MM.1S (cell line): Measurements from ENCODE around the gene UBE2E2.
A peak's percentile ranks its signal among the peaks of the same experiment; 100 is the strongest.

Source experiments
- DNase-seq: peaks from one replicate; pipeline ENCODE4 v3.0.0-alpha.2; 2015
- H2AFZ ChIP-seq: fragments of 300-600 bp; sonication (generic); 2 replicates; pipeline ENCODE4 v1.6.0; 2016; ENCODE audit warnings: antibody characterized with exemption, low read length
- H3F3A ChIP-seq: fragments of 300-600 bp; sonication (generic); 2 replicates; pipeline ENCODE4 v1.6.1; 2016; ENCODE audit warnings: mild to moderate bottlenecking, antibody characterized with exemption, low read length, moderate library complexity, mixed read lengths; ENCODE audit not compliant: insufficient read depth
- H3K27ac ChIP-seq: fragments of 300-600 bp; sonication (generic); 2 replicates; pipeline ENCODE4 v1.5.1; 2016; ENCODE audit warnings: mild to moderate bottlenecking, low read length
- H3K27me3 ChIP-seq: fragments of 300-600 bp; sonication (generic); replicated peaks from 2 replicates; pipeline ENCODE4 v1.6.0; 2016; ENCODE audit warnings: low read length; ENCODE audit not compliant: insufficient read depth
- H3K36me3 ChIP-seq: fragments of 300-600 bp; sonication (generic); replicated peaks from 2 replicates; pipeline ENCODE4 v1.6.1; 2016; ENCODE audit warnings: mild to moderate bottlenecking, low read length, mixed read lengths; ENCODE audit not compliant: insufficient read depth
- H3K4me1 ChIP-seq: fragments of 300-600 bp; sonication (generic); 2 replicates; pipeline ENCODE4 v1.6.1; 2016; ENCODE audit warnings: low read length, mixed read lengths
- H3K4me2 ChIP-seq: fragments of 300-600 bp; sonication (generic); 2 replicates; pipeline ENCODE4 v1.6.0; 2016; ENCODE audit warnings: low read depth, low read length
- H3K4me3 ChIP-seq: fragments of 300-600 bp; sonication (generic); 2 replicates; pipeline ENCODE4 v1.5.1; 2016; ENCODE audit warnings: low read length, mixed read lengths
- H3K79me2 ChIP-seq: fragments of 300-600 bp; sonication (generic); 2 replicates; pipeline ENCODE4 v1.6.1; 2016; ENCODE audit warnings: mixed run types, low read length, mixed read lengths
- H3K9ac ChIP-seq: fragments of 300-600 bp; sonication (generic); 2 replicates; pipeline ENCODE4 v1.6.1; 2016; ENCODE audit warnings: low read length, mixed read lengths
- H3K9me2 ChIP-seq: fragments of 300-600 bp; sonication (generic); replicated peaks from 2 replicates; pipeline ENCODE4 v1.6.1; 2016; ENCODE audit warnings: mild to moderate bottlenecking, low read length, mixed read lengths; ENCODE audit not compliant: insufficient read depth
- H3K9me3 ChIP-seq: fragments of 300-600 bp; sonication (generic); replicated peaks from 2 replicates; pipeline ENCODE4 v1.6.1; 2016; ENCODE audit warnings: mild to moderate bottlenecking, low read length, mixed read lengths; ENCODE audit not compliant: insufficient read depth
- H4K20me1 ChIP-seq: fragments of 300-600 bp; sonication (generic); 2 replicates; pipeline ENCODE4 v1.6.1; 2016; ENCODE audit warnings: mild to moderate bottlenecking, low read length, moderate library complexity, mixed read lengths; ENCODE audit not compliant: insufficient read depth
- EZH2 ChIP-seq: fragments of 300-600 bp; sonication (generic); optimal IDR thresholded peaks from 2 replicates; pipeline ENCODE3; 2017; ENCODE audit warnings: low read depth, mild to moderate bottlenecking, antibody characterized with exemption, low read length, mixed read lengths
- EZH2phosphoT487 ChIP-seq: fragments of 300-600 bp; sonication (generic); IDR thresholded peaks from 2 replicates; pipeline ENCODE4 v1.6.1; 2018; ENCODE audit warnings: antibody characterized with exemption, low read length
- TF ChIP-seq, protein P1 (sequence below): fragments of 300-600 bp; sonication (generic); IDR thresholded peaks from 2 replicates; pipeline ENCODE4 v1.5.1; 2016; ENCODE audit warnings: antibody characterized with exemption, low read length, mixed read lengths

UBE2E2 gene

DNA sequence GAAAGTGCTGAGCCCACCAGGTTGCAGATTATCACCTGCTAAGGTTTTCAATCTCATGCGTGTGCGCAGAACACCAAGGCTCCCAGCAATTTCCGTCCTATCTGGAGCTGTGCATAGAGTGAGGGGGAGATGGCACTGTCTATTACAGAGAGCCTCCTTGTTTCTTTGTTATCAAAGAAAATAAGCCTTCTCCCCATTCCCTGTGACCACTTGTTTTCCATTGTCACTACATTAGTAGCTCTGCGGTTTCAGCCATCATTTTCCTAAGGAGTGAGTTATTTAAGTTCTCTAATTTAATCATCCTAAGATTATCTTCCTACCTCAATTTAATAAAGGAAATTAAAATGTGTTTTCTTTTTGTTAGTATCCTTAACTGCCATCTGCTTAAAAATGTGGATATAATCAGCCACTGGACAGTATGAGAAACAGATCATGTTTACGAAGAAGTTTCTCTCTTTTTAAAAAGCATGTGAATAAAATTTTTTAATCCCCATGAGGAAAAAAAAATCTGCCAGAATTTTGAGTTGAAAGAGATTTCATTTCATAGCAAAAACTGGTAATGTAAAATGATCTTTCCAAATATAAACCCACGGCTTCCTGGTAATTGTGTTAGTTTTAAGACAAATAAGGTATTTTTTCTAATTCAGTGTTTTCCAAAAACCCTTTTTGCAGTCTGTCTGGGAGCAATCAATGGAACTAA, 430.3 kb downstream of the UBE2E2 start:
- Histone ChIP-seq H3K9me3 (no peaks in the 10 kb centered on the region), H3K4me1 (no peaks in the 10 kb centered on the region), H3F3A (no peaks in the 10 kb centered on the region), H3K79me2 (no peaks in the 10 kb centered on the region), H3K9me2 (no peaks in the 10 kb centered on the region), H3K4me2 (no peak overlapping the region), H3K9ac (no peak overlapping the region), H3K36me3 (no peaks in the 10 kb centered on the region), H3K4me3 (no peak overlapping the region), H2AFZ (no peak overlapping the region), H4K20me1 (no peaks in the 10 kb centered on the region), H3K27ac (no peak overlapping the region), H3K27me3 (no peaks in the 10 kb centered on the region)
- DNase-seq: no peak
- TF ChIP-seq, protein P1, sequence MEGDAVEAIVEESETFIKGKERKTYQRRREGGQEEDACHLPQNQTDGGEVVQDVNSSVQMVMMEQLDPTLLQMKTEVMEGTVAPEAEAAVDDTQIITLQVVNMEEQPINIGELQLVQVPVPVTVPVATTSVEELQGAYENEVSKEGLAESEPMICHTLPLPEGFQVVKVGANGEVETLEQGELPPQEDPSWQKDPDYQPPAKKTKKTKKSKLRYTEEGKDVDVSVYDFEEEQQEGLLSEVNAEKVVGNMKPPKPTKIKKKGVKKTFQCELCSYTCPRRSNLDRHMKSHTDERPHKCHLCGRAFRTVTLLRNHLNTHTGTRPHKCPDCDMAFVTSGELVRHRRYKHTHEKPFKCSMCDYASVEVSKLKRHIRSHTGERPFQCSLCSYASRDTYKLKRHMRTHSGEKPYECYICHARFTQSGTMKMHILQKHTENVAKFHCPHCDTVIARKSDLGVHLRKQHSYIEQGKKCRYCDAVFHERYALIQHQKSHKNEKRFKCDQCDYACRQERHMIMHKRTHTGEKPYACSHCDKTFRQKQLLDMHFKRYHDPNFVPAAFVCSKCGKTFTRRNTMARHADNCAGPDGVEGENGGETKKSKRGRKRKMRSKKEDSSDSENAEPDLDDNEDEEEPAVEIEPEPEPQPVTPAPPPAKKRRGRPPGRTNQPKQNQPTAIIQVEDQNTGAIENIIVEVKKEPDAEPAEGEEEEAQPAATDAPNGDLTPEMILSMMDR: no peak
- TF ChIP-seq EZH2phosphoT487: no peak
- no peak for TF ChIP-seq EZH2

GRCh38 chr3:23637339-23637738, 434.2 kb downstream of the UBE2E2 start:
- Histone ChIP-seq H3K36me3 (no peaks in the 10 kb centered on the region), H3K9me3 (no peaks in the 10 kb centered on the region), H2AFZ (no peak overlapping the region), H3K27me3 (no peaks in the 10 kb centered on the region), H3K79me2 (no peaks in the 10 kb centered on the region), H3K4me2 (no peak overlapping the region), H3K9me2 (no peaks in the 10 kb centered on the region), H3K4me3 (no peak overlapping the region), H3K27ac (no peak overlapping the region), H3K9ac (no peak overlapping the region), H3K4me1 (0 out of 2 replicates have a peak, but pooled peaks cover 7% of the 10 kb centered on the region), H3F3A (no peaks in the 10 kb centered on the region), H4K20me1 (no peaks in the 10 kb centered on the region)
- no peak for DNase-seq
- TF ChIP-seq EZH2 (no peak), EZH2phosphoT487 (no peak)
- TF ChIP-seq, protein P1: no peak

DNA sequence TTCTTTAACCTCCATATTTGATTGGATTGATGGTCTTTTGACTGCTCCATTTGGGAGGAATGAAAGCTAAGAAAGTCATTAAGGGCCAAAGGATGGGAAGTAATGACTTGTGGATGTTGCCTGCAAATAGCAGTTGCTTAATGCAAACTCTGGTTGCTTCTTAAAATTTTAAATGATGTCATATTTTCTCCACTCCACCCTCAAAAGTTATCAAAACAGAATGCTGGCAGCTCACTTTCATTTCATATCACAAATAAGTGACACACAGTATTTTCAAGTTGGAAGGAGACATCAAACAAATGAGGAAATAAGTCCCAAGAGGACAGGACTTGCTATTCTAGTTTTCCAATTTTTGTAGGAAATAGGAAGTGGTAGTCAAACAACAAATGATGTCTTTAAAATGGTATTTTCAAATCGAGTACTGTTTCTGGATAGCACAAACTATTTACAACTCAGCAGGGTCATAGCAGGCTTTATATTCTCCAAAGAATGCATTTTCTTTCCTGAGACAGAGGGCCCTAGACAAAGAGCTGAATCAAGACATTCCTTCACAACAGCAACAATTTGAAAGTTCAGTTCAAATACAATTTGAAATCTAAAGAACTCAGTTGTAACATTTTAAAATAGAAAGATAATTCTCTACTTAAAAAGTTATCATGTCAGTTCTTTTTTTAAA, 437.5 kb downstream of the UBE2E2 start:
- Histone ChIP-seq H3K9me3 (no peaks in the 10 kb centered on the region), H3K9ac (no peak overlapping the region), H3K4me3 (no peak overlapping the region), H3K36me3 (no peaks in the 10 kb centered on the region), H2AFZ (peak overlapping the region; percentile 38), H3K79me2 (no peaks in the 10 kb centered on the region), H3K27me3 (no peaks in the 10 kb centered on the region), H3K4me1 (0 out of 2 replicates have a peak, but pooled peaks cover 7% of the 10 kb centered on the region), H3K9me2 (no peaks in the 10 kb centered on the region), H3K27ac (no peak overlapping the region), H4K20me1 (no peaks in the 10 kb centered on the region), H3K4me2 (peak overlapping the region; percentile 28; the same call in 1 of the 2 replicates), H3F3A (no peaks in the 10 kb centered on the region)
- no peak for DNase-seq
- TF ChIP-seq, protein P1: no peak
- no peak for TF ChIP-seq EZH2phosphoT487
- TF ChIP-seq EZH2: no peak
